Motor neuron (in vitro differentiated cells): Measurements from ENCODE around the gene MCU. TPM values are rescaled to one million over a fixed set of nuclear protein-coding genes. Genes with fewer than 3 reads are reported as not detected.
"Not testable (repeated sequence)": the region's sequence is repeated elsewhere in the genome, so short reads cannot be mapped to it uniquely, and the experiment has no call there.

Source experiments
- ATAC-seq, 8 experiments: fragments of 200-7000 bp; cut with Tn5 transposase; replicated peaks in 6 of 8; 2 replicates each; pipeline ENCODE4 v1.8.0; 2021; ENCODE audit warnings: mild to moderate bottlenecking in 8 of 8, moderate library complexity in 8 of 8
- H3K27ac ChIP-seq, 2 donors: fragments of 250-450 bp; sonication (Bioruptor Pico); 2 replicates each; pipeline ENCODE4 v1.9.0; 2021; ENCODE audit warnings: antibody characterized with exemption in 2 of 2, mild to moderate bottlenecking in 2 of 2, moderate library complexity in 1 of 2
- H3K4me1 ChIP-seq, 2 donors: fragments of 250-450 bp; sonication (Bioruptor Pico); replicated peaks in 1 of 2; 2 replicates each; pipeline ENCODE4 v1.6.1; 2021; ENCODE audit warnings: antibody characterized with exemption in 2 of 2, mild to moderate bottlenecking in 2 of 2, moderate library complexity in 1 of 2
- H3K4me3 ChIP-seq, 5 donors: fragments of 250-450 bp; sonication (Bioruptor Pico); 2 replicates each; pipeline ENCODE4 v1.9.0; 2021; ENCODE audit warnings: antibody characterized with exemption in 5 of 5, mild to moderate bottlenecking in 5 of 5, moderate library complexity in 4 of 5
- WGBS, 10 experiments: fragments of 450-650 bp; shearing (Covaris generic); methylation state at CpG; one replicate each; pipeline ENCODE4 v1.0.0; 2022; 5-methylcytosine and 5-hydroxymethylcytosine counted together
- in situ Hi-C, 9 experiments: fragments of 400-800 bp; cut with MboI; loops; one replicate each; pipeline ENCODE4 v1.15.0; 2021; ENCODE audit warnings: low sequenced_read_pairs in 9 of 9, low pct_unique_long_range_greater_than_20kb in 2 of 9; ENCODE audit not compliant: unreplicated experiment in 9 of 9
- total RNA-seq, 8 experiments: library from RNA; unstranded; fragments of 300-600 nt; gene quantifications; 2 replicates each; pipeline versions ENCODE4 v1.2.3 to v1.2.4, GENCODE V29; 2022

Gene MCU
- total RNA-seq, 8 experiments from 2014 or later: 10.5 to 26.8 (median 17.6) TPM

DNA sequence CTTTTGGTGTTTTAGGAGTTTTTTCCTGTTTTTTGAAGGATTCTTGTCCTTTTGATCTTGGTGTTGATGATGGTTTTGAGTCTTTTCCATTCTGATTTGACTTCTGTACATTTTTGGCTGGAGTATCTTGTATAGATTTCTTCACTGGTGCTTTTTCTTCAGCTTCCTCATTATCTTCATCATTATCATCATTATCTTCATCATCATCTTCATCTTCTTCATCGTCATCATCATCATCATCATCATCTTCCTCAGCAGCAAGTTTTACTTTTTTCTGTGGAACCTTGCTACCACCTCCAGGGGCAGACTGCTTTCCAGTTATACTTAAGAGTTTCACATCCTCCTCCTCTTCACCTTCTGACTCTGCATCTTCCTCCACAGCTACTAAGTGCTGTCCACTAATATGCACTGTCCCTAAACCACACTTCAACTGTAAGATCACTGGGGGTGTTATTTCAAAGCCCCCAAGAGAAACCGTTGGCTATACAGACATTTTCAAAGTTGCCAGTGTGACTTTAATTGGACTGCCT, 225.9 kb downstream of the MCU start:
- H3K27ac ChIP-seq, in situ Hi-C loops, ATAC-seq, H3K4me1 ChIP-seq, H3K4me3 ChIP-seq: not testable (repeated sequence)
- WGBS, 10 experiments: 18 to 100% (median 83%) methylated on average over 1 to 2 of the region's 2 CpGs; no CpG with 5 or more reads in 1 of the 10 experiments

DNA sequence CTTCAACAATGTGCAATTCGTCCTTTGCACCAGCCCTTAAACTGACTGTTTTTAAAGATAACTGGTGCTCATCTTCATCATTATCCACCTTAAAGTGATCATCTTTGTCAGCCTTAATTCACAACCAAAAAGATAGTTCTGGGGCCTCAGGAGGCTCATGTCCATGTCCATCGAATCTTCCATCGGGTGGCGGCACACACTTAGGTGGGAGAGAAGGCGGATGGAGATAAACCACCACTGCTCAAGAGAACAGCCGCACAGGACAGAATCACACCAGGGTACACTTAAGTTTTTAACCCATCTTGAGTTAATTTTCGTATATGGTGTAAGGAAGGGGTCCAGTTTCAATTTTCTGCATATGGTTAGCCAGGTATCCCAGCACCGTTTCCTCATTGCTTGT, 226.4 kb downstream of the MCU start:
- Histone ChIP-seq H3K4me3 (no peak overlapping the region), H3K27ac (no peak overlapping the region), H3K4me1 (no peaks in the 10 kb centered on the region)
- 77 to 100% (median 92%) methylated on average over 1 to 8 of the region's 8 CpGs; no CpG with 5 or more reads in 1 of the 10 experiments for WGBS, 10 experiments
- no peak for ATAC-seq
- in situ Hi-C loops: no loop called here

DNA sequence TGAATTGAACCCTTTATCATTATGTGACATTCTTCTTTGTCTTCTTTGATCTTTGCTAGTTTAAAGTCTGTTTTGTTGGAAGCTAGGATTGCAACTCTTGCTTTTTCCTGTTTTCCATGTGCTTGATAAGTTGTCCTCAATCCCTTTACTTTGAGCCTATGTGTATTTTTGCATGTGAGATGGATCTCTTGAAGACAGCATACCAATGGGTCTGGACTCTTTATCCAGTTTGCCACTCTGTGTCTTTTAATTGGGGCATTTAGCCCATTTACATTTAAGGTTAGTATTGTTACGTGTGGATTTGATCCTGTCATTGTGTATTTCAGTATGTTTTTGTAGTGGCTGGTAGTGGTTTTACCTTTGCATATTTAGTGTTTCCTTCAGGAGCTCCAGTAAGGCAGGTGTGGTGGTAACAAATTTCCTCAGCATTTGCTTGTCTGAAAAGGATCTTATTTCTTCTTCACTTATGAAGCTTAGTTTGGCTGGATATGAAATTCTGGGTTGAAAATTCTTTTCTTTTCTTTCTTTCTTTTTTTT, 229.3 kb downstream of the MCU start:
- in situ Hi-C loops, H3K4me1 ChIP-seq, H3K4me3 ChIP-seq, H3K27ac ChIP-seq, ATAC-seq: not testable (repeated sequence)
- 22 to 100% (median 83%) methylated on average over 1 of the region's 1 CpG; no CpG with 5 or more reads in 3 of the 10 experiments for WGBS, 10 experiments

DNA sequence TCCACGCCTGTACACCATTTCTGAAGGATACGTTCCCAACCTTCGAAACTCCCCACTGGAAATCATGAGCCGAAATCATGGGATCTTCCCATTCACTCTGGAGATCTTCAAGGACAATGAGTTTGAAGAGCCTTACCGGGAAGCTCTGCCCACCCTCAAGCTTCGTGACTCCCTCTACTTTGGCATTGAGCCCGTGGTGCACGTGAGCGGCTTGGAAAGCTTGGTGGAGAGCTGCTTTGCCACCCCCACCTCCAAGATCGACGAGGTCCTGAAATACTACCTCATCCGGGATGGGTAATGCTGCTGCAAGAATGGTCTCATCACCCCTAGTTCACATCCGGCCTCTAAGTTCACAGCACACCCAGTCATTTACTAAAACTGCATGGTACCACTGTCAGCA, 232.4 kb downstream of the MCU start:
- in situ Hi-C loops: no loop called here
- no peaks in the 10 kb centered on the region for H3K4me1 ChIP-seq
- no peak overlapping the region for H3K27ac ChIP-seq
- WGBS, 10 experiments: 68 to 95% (median 80%) methylated on average over 2 to 7 of the region's 13 CpGs; no CpG with 5 or more reads in 5 of the 10 experiments
- no peak for ATAC-seq
- H3K4me3 ChIP-seq: no peak overlapping the region

DNA sequence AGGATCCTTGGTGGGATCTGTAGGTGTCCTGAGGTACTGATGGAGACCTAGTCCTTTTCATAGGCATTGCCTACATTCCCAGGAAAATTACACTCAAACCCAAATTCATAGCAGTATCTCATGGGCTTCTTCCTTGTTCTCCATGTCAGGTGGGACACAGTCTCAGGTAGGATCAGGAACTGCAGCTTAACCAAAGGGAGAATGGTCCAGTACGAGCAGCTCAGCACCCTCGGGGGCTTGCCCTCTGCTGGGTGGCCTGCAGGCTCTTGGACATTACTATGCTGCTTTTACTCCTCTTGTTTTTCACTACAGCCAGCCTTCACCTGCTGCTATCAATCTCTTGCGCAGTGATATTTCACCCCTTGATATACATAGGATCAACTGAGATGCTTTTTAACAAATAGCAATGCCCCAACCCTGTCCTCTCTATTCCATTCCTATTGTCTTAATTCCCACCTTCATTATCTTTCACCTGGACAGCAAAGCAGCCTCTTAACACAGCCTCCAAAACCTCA, 234.1 kb downstream of the MCU start:
- in situ Hi-C loops: no loop called here
- Histone ChIP-seq H3K4me3 (no peak overlapping the region), H3K27ac (no peak overlapping the region), H3K4me1 (no peaks in the 10 kb centered on the region)
- 84 to 100% (median 92%) methylated on average over 1 to 3 of the region's 3 CpGs; no CpG with 5 or more reads in 5 of the 10 experiments for WGBS, 10 experiments
- ATAC-seq: no peak

DNA sequence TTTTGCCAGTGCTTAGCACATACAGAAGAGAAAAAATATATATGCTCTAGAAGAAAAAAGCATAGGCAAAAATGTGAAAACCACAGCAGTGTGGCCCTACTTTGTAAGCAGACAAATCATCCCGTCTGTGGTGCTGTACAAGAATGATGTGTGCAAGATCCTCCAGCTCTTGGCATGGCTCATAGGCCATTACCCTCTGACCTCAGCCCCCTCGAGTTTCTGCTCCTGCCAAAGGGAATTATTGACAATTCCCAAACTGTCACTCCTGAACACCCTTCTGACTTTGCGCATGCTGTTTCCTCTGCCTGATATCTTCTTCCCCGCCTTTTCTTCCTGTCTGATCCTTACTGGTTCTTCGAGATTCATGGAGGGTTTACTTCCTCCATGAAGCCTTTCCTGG, 235.5 kb downstream of the MCU start:
- in situ Hi-C loops: no loop called here
- no peaks in the 10 kb centered on the region for H3K4me1 ChIP-seq
- no peak overlapping the region for H3K4me3 ChIP-seq
- WGBS, 10 experiments: 38 to 100% (median 79%) methylated on average over 1 to 5 of the region's 5 CpGs
- ATAC-seq: no peak
- H3K27ac ChIP-seq: no peak overlapping the region

DNA sequence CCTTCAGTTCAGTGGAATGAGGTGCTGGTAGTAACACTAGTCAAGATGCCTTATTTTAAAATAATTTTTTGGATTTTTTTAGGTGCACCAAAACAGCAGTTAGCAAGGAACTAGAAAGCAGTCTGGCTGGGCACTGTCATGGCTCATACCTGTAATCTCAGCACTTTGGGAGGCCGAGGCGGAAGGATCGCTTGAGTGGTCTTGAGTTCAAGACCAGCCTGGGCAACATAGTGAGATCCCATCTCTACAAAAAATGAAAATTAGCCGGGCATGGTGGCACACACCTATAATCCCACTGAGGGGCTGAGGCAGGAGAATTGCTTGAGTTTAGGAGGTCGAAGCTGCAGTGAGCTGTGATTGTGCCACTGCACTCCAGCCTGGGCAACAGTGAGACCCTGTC, 236.9 kb downstream of the MCU start:
- H3K27ac ChIP-seq: no peak overlapping the region
- H3K4me3 ChIP-seq: no peak overlapping the region
- 33 to 100% (median 86%) methylated on average over 1 to 5 of the region's 5 CpGs; no CpG with 5 or more reads in 2 of the 10 experiments for WGBS, 10 experiments
- ATAC-seq: no peak
- no peaks in the 10 kb centered on the region for H3K4me1 ChIP-seq
- in situ Hi-C loops: no loop called here

DNA sequence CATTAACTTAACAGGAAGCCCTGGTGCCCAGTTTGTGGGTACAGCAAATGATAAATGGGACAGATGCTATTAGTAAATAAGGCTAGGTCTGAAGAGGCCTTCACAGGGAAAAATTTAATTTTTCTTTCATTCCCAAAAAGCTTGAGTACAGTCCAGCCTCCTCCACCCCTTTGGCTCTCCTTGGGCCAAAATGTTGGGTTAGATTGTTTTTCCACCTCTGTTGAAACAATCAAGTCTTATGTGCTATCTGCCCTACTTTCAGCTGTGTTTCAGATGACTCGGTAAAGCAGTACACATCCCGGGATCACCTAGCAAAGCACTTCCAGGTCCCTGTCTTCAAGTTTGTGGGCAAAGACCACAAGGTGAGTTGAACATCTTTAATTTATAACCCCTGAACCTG, 238.3 kb downstream of the MCU start:
- in situ Hi-C loops: no loop called here
- Histone ChIP-seq H3K4me1 (no peaks in the 10 kb centered on the region), H3K27ac (no peak overlapping the region), H3K4me3 (no peak overlapping the region)
- ATAC-seq: no peak
- 20 to 100% (median 90%) methylated on average over 1 to 2 of the region's 2 CpGs; no CpG with 5 or more reads in 3 of the 10 experiments for WGBS, 10 experiments

DNA sequence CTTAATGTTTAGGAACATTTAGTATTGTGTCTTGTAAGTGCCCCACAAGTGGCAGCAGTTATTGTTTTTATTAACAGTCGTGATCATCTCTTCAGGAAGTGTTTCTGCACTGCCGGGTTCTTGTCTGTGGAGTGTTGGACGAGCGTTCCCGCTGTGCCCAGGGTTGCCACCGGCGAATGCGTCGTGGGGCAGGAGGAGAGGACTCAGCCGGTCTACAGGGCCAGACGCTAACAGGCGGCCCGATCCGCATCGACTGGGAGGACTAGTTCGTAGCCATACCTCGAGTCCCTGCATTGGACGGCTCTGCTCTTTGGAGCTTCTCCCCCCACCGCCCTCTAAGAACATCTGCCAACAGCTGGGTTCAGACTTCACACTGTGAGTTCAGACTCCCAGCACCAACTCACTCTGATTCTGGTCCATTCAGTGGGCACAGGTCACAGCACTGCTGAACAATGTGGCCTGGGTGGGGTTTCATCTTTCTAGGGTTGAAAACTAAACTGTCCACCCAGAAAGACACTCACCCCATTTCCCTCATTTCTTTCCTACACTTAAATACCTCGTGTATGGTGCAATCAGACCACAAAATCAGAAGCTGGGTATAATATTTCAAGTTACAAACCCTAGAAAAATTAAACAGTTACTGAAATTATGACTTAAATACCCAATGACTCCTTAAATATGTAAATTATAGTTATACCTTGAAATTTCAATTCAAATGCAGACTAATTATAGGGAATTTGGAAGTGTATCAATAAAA, 240.5 kb downstream of the MCU start:
- Histone ChIP-seq H3K27ac (no peak overlapping the region), H3K4me1 (no peaks in the 10 kb centered on the region), H3K4me3 (no peak overlapping the region)
- no peak for ATAC-seq
- WGBS, 10 experiments: 43 to 100% (median 87%) methylated on average over 1 to 14 of the region's 20 CpGs; no CpG with 5 or more reads in 1 of the 10 experiments
- in situ Hi-C loops: no loop called here

DNA sequence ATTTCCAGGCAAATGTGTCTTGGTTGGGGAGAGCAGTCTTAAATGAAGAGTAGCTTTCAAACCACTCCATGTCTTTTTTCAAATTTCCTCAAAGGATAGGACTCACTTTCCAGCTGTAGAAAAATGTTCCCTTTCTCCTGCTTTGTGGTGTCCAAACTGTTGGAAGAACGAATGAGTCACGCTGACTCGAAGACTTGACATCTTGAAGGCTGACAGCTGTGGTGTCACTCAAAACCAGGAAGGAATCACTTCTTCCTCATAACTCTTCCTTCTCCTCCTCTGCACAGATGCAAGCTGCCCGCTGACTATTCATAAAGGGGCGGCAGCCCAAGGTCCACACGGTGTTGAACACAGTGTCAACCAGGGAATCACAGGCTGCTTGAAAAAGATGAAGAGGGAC, 243.4 kb downstream of the MCU start:
- Histone ChIP-seq H3K4me3 (no peak overlapping the region), H3K27ac (no peak overlapping the region), H3K4me1 (no peaks in the 10 kb centered on the region)
- in situ Hi-C loops: no loop called here
- ATAC-seq: no peak
- 83 to 100% (median 93%) methylated on average over 1 to 6 of the region's 6 CpGs; no CpG with 5 or more reads in 4 of the 10 experiments for WGBS, 10 experiments

Other genes starting within 250 kb of the MCU start
- 10 to 100 TPM; 26.5 to 54.5 (median 32.7) TPM for gene MICU1, start 66.1 kb upstream of the MCU start, total RNA-seq
- under 1 TPM in 3 of 8 experiments, not detected in 5; 0.08 to 0.24 (median 0.10) TPM for gene OIT3, start 201.6 kb downstream of the MCU start, total RNA-seq